WTC11 (cell line): Measurements from ENCODE around the gene FBXO3.

Source experiments
- CTCF ChIP-seq: fragments of 200-600 bp; IDR thresholded peaks from 2 replicates; pipeline ENCODE4 v1.8.0; 2022; ENCODE audit warnings: antibody characterized with exemption
- KAT7 ChIP-seq: sonication (generic); formaldehyde crosslinking; IDR thresholded peaks from 2 replicates; pipeline ENCODE4 v1.8.1; 2023; ENCODE audit warnings: missing genetic modification reagents, mild to moderate bottlenecking, borderline replicate concordance

- TF ChIP-seq CTCF (no peak), KAT7 (no peak)
Observed at GRCh38 chr11:33701302-33702230, 72.8 kb downstream of the FBXO3 start.
